ENCODE results near the gene GULP1. TPM values are rescaled to one million over a fixed set of nuclear protein-coding genes. Genes with fewer than 3 reads are reported as not detected.
A peak's percentile ranks its signal among the peaks of the same experiment; 100 is the strongest.

GULP1 gene
- total and polyA plus RNA-seq, 2 of the 4 experiments (the other 2 are of a cell fraction): 24.4 to 40.1 TPM

DNA sequence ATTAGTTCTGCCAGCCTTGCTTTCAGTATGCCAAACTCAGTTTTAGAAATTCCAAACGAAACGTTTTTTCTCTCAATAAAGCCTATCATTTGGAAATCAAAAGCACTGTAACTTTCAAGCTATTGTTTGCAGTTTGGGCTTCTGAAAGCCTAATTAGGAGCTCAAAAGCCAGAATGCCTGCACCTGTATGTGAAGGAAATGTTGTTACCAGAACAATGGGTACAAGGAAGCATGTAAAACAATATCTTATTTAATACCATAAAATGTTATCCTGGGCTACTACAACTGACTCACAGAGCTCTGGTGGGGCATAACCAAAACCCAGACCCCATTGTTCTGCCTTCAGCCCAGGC is 12.6 kb upstream of the GULP1 start:
- Histone ChIP-seq H2AK5ac (ENCODE audit: low read depth, low read length) (no peak overlapping the region), H3K23ac (ENCODE audit: low read depth, low read length) (no peak overlapping the region), H2BK15ac (ENCODE audit: low read depth, low read length) (no peak overlapping the region), H3K79me1 (ENCODE audit: low read depth in 1 of 2, low read length in 2 of 2) (no peaks in the 10 kb centered on the region), H3K14ac (replicated peaks; ENCODE audit: low read depth, low read length) (0 out of 2 replicates have a peak overlapping the region, but pooled peaks have one; percentile 20), H2BK20ac (ENCODE audit: low read depth, low read length) (no peak overlapping the region), H3K36me3 (ENCODE audit: control insufficient read depth, insufficient read depth, low read length) (no peaks in the 10 kb centered on the region), H3K9ac (ENCODE audit: low read depth, low read length) (no peak overlapping the region), H3K4me2 (ENCODE audit: low read depth, low read length) (no peak overlapping the region), H2AK9ac (replicated peaks; ENCODE audit: low read depth, low read length, poor library complexity) (no peak overlapping the region), H3K4me3 (ENCODE audit: insufficient read depth, low read depth, low read length) (no peak overlapping the region), H4K20me1 (ENCODE audit: insufficient read depth, low read length) (no peaks in the 10 kb centered on the region), H3K27ac (ENCODE audit: insufficient read depth, low read length) (no peak overlapping the region), H3K4me1 (ENCODE audit: control insufficient read depth, insufficient read depth, low read length) (no peaks in the 10 kb centered on the region), H2BK5ac (ENCODE audit: low read depth, low read length, poor library complexity, severe bottlenecking) (no peak overlapping the region), H3K4ac (ENCODE audit: low read depth, low read length) (no peak overlapping the region), H2AFZ (replicated peaks; ENCODE audit: low read length, poor library complexity) (no peak overlapping the region), H3K27me3 (ENCODE audit: control insufficient read depth, insufficient read depth, low read length) (no peaks in the 10 kb centered on the region), H3K56ac (ENCODE audit: extremely low read depth, insufficient read depth, low read length) (no peak overlapping the region), H3K9me1 (ENCODE audit: insufficient read depth, low read length) (no peaks in the 10 kb centered on the region), H4K5ac (ENCODE audit: low read depth, low read length) (no peak overlapping the region), H3K9me3 (ENCODE audit: control insufficient read depth, insufficient read depth, low read length) (no peaks in the 10 kb centered on the region), H4K91ac (ENCODE audit: insufficient read depth, low read depth, low read length) (no peak overlapping the region), H4K8ac (ENCODE audit: low read depth in 2 of 2, low read length in 2 of 2) (no peak overlapping the region), H2BK120ac (ENCODE audit: low read depth, low read length) (no peak overlapping the region), H3K18ac (ENCODE audit: low read depth, low read length) (no peak overlapping the region)
- in situ Hi-C loops (cut with MboI; ENCODE audit: low sequenced_read_pairs): no loop called here
- no peak for DNase-seq
- POLR2A ChIA-PET (ENCODE audit: unreplicated experiment): no interaction called here
- no TSS peak for BruUV-seq (replicated peaks)
- CTCF ChIA-PET: no interaction called here
- dilution Hi-C loops (cut with HindIII; ENCODE audit: low sequenced_read_pairs, unreplicated experiment): no loop called here
- TF ChIP-seq MXI1 (IDR thresholded peaks at IDR 0.05; ENCODE audit: borderline replicate concordance, low read depth, low read length) (no peak), RAD21 (IDR thresholded peaks at IDR 0.05; ENCODE audit: low read length) (no peak), CEBPB (IDR thresholded peaks at IDR 0.05; ENCODE audit: low read depth, low read length) (no peak), POLR2A (IDR thresholded peaks at IDR 0.05; ENCODE audit: low read depth, low read length) (no peak), RFX5 (IDR thresholded peaks at IDR 0.05; ENCODE audit: low read depth, low read length) (no peak), MAZ (IDR thresholded peaks at IDR 0.05; ENCODE audit: borderline replicate concordance, low read depth, low read length) (no peak), NFE2L2 (IDR thresholded peaks at IDR 0.05; ENCODE audit: low read depth, low read length) (no peak), SMC3 (IDR thresholded peaks at IDR 0.05; ENCODE audit: low read depth, low read length) (no peak)
- intact Hi-C loops (cut with micrococcal nuclease): no loop called here
- ATAC-seq (ENCODE audit: low read depth): no peak
- no CpG with 5 or more reads among the region's 2 CpGs for WGBS, 2 experiments (ENCODE audit: extremely low coverage in 2 of 2, insufficient read length in 1 of 2)
